Measurements from ENCODE around the gene PHACTR2.
"Not testable (repeated sequence)": the region's sequence is repeated elsewhere in the genome, so short reads cannot be mapped to it uniquely, and the experiment has no call there.

The PHACTR2 gene

DNA sequence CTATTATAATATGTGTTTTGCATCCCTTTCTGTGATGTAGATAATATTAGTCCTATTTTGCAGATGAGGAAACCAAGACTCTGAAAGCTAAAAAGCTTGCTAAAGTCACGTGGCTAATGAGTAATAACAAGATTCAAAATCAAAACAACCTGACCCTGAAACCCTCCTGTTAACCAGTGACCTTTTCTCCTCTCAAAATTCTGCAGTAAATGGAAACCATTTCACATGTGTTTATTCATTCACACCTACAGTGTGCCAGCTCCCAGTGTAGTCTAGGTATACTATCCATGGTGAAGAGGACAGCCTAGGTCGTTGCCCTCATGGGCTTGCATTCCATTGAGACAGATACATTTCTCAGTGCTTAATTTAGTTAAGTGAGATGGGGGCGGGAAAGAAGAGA, 30.6 kb upstream of the PHACTR2 start:
- no peak for TF ChIP-seq CTCF (IDR thresholded peaks at IDR 0.05; ENCODE audit: low read depth, low read length)
- DNase-seq (ENCODE audit: low read depth in 2 of 2), result no peak
- no peak overlapping the region for H3K4me3 ChIP-seq (replicated peaks in 1 of 2; ENCODE audit: low read depth in 2 of 2, low read length in 2 of 2)

- DNase-seq (ENCODE audit: low read depth in 2 of 2), result no peak
- no peak for TF ChIP-seq CTCF (IDR thresholded peaks at IDR 0.05; ENCODE audit: low read depth, low read length)
- H3K4me3 ChIP-seq (replicated peaks in 1 of 2; ENCODE audit: low read depth in 2 of 2, low read length in 2 of 2), result no peak overlapping the region
Measured at GRCh38 chr6:143647732-143648131, 30.0 kb upstream of the PHACTR2 start.

DNA sequence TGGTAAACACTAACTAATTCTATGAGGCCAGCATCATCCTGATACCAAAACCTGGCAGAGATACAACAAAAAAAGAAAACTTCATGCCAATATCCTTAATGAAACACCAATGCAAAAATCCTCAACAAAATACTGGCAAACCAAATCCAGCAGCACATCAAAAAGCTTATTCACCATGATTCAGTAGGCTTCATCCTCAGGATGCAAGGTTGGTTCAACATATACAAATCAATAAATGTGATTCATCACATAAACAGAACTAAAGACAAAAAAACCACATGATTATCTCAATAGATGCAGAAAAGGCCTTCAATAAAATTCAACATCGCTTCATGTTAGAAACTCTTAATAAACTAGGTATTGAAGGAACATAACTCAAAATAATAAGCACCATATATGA, 28.4 kb upstream of the PHACTR2 start:
- H3K4me3 ChIP-seq (replicated peaks in 1 of 2; ENCODE audit: low read depth in 2 of 2, low read length in 2 of 2); DNase-seq (ENCODE audit: low read depth in 2 of 2): not testable (repeated sequence)

- not testable (repeated sequence) for H3K4me3 ChIP-seq (replicated peaks in 1 of 2; ENCODE audit: low read depth in 2 of 2, low read length in 2 of 2); DNase-seq (ENCODE audit: low read depth in 2 of 2)
Measured at GRCh38 chr6:143651328-143651727, 26.4 kb upstream of the PHACTR2 start.

DNA sequence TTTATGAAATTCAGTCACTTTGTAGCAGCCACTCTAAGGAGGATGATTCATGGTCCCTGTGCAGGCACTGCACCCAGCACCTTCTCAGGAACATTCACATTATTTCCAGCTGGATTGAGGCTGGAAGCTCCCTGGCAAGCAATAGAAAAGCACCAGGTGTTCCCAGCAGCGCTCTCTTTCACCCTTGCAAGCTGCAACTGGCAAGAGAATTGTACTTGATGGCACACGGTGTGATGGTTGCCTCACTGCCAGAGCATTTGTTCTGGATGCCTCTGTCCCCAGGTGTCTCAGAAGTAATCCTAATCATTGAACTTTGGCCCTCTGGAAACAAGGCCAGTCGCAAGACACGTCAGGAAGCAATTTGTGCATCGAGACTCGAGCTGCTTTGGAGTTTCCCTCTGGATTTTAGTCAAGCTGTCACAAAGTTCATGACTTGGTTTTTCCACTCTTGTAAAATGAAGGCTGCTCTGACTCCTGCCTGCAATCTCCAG, 24.9 kb upstream of the PHACTR2 start:
- H3K4me3 ChIP-seq (replicated peaks in 1 of 2; ENCODE audit: low read depth in 2 of 2, low read length in 2 of 2), result no peak overlapping the region
- no peak for DNase-seq (ENCODE audit: low read depth in 2 of 2)
- TF ChIP-seq CTCF (IDR thresholded peaks at IDR 0.05; ENCODE audit: low read depth, low read length), result no peak

DNA sequence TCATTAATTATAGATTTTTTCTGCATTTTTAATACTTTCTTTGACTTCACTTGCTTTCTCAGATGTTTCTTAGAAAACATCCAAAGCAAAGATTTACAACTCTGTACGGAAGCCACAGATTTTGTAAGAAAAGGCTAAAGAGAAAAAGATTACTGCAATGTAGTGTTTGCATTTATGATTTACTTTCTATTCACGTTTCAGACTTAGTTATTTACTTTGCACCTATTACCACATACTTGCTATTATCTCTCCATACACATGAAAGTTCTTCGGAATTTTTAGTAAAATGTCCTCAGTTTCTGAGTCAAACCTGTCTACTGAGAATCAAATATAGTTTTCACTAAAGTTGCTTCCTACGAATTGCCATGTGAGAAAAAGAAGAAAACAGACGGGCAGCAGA, 22.2 kb upstream of the PHACTR2 start:
- H3K4me3 ChIP-seq (replicated peaks in 1 of 2; ENCODE audit: low read depth in 2 of 2, low read length in 2 of 2), result no peak overlapping the region
- no peak for DNase-seq (ENCODE audit: low read depth in 2 of 2)
- no peak for TF ChIP-seq CTCF (IDR thresholded peaks at IDR 0.05; ENCODE audit: low read depth, low read length)

- DNase-seq (ENCODE audit: low read depth in 2 of 2), result no peak
- TF ChIP-seq CTCF (IDR thresholded peaks at IDR 0.05; ENCODE audit: low read depth, low read length), result no peak
- H3K4me3 ChIP-seq (replicated peaks in 1 of 2; ENCODE audit: low read depth in 2 of 2, low read length in 2 of 2), result no peak overlapping the region
Measured at GRCh38 chr6:143656026-143656425, 21.7 kb upstream of the PHACTR2 start.

DNA sequence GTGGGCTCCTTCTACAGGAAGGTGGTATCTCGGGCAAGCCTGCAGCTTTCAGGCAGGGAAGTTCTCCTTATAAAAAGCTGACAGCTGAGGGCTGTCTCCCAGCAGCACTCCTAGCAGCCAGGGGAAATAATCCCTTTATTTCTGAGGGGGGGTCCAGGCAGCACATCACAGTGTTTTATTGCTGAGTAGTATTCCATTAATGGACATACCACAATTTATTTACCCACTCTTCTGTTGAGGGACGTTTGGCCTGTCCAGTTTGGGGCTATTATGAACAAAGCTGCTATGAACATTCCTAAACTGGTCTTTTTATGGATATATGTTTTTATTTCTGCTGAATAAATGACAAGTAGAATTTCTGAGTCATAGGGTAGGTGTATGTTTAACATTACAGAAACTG, 20.0 kb upstream of the PHACTR2 start:
- no peak for DNase-seq (ENCODE audit: low read depth in 2 of 2)
- TF ChIP-seq CTCF (IDR thresholded peaks at IDR 0.05; ENCODE audit: low read depth, low read length), result no peak
- H3K4me3 ChIP-seq (replicated peaks in 1 of 2; ENCODE audit: low read depth in 2 of 2, low read length in 2 of 2), result no peak overlapping the region

- not testable (repeated sequence) for DNase-seq (ENCODE audit: low read depth in 2 of 2); H3K4me3 ChIP-seq (replicated peaks in 1 of 2; ENCODE audit: low read depth in 2 of 2, low read length in 2 of 2)
Measured at GRCh38 chr6:143660170-143660569, 17.6 kb upstream of the PHACTR2 start.
